Cardiac muscle cell (in vitro differentiated cells and primary cell): Measurements from ENCODE around the gene LZTS3. TPM values are rescaled to one million over a fixed set of nuclear protein-coding genes. Genes with fewer than 3 reads are reported as not detected.

Source experiments
- DNase-seq, 2 donors: peaks; one replicate each; pipeline versions ENCODE4 v3.0.0 to v3.0.0-alpha.2; 2010 to 2017; ENCODE audit warnings: low read depth in 1 of 2, low spot score in 1 of 2
- H3K27ac ChIP-seq: fragments of 200-600 bp; sonication (generic); 2 replicates; pipeline ENCODE4 v1.5.1; 2016
- H3K27me3 ChIP-seq: fragments of 200-600 bp; sonication (generic); 2 replicates; pipeline ENCODE4 v1.6.0; 2016; ENCODE audit warnings: control low read depth
- H3K36me3 ChIP-seq: fragments of 200-600 bp; sonication (generic); 2 replicates; pipeline ENCODE4 v1.5.1; 2016; ENCODE audit warnings: control low read depth
- H3K4me1 ChIP-seq: fragments of 200-600 bp; sonication (generic); 2 replicates; pipeline ENCODE4 v1.8.1; 2017; ENCODE audit warnings: low read depth, mild to moderate bottlenecking, mixed run types
- H3K4me3 ChIP-seq: fragments of 200-600 bp; sonication (generic); 2 replicates; pipeline ENCODE4 v1.5.1; 2016; ENCODE audit warnings: mild to moderate bottlenecking
- H3K9me3 ChIP-seq: fragments of 200-600 bp; sonication (generic); 2 replicates; pipeline ENCODE4 v1.5.1; 2017; ENCODE audit warnings: low read depth, mild to moderate bottlenecking, control low read depth
- polyA plus RNA-seq: library from polyadenylated mRNA; unstranded; fragments of >200 nt; fragmentation: Nextera tagmentation; extraction: Ambion mirVana; gene quantifications from 2 replicates; pipeline ENCODE4 v1.2.1, GENCODE V29; 2016
- total RNA-seq: library from RNA; depleted of rRNA; stranded (reverse); fragments of >200 nt; gene quantifications from 2 replicates; pipeline ENCODE4 v1.2.3, GENCODE V29; 2016
- TF ChIP-seq, protein P1 (sequence below): IDR thresholded peaks from 2 replicates; pipeline ENCODE4 v1.5.1; 2012; ENCODE audit warnings: low read depth, mild to moderate bottlenecking, low read length

The LZTS3 gene
- total and polyA plus RNA-seq, 2 experiments from 2014 or later = 15.7 to 30.9 TPM

DNA sequence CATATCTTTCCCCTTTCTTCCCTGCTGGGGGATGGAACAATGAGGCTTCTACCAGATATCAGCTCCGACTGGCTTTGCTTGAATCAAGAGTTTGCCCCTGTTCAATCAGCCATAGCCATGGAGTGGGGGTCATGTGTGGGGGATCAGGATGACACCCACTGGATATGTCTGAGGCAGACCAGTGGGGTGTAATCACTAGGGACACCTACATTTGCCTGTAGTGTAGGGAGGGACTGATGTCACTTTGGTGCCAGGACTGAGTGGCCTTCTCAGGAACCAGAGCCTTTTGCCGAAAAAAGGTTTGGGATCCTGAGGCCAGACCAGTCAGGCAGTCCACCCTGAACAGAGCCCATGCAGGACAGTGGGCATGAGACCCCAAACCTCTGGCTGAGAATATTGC is 37.0 kb upstream of the LZTS3 start:
- no peak for DNase-seq
- Histone ChIP-seq H3K27ac (no peak overlapping the region), H3K4me1 (peaks cover 7% of the 10 kb centered on the region), H3K36me3 (peaks cover 9% of the 10 kb centered on the region), H3K27me3 (no peaks in the 10 kb centered on the region), H3K9me3 (no peaks in the 10 kb centered on the region), H3K4me3 (peak overlapping the region; percentile 81)
- TF ChIP-seq, protein P1, sequence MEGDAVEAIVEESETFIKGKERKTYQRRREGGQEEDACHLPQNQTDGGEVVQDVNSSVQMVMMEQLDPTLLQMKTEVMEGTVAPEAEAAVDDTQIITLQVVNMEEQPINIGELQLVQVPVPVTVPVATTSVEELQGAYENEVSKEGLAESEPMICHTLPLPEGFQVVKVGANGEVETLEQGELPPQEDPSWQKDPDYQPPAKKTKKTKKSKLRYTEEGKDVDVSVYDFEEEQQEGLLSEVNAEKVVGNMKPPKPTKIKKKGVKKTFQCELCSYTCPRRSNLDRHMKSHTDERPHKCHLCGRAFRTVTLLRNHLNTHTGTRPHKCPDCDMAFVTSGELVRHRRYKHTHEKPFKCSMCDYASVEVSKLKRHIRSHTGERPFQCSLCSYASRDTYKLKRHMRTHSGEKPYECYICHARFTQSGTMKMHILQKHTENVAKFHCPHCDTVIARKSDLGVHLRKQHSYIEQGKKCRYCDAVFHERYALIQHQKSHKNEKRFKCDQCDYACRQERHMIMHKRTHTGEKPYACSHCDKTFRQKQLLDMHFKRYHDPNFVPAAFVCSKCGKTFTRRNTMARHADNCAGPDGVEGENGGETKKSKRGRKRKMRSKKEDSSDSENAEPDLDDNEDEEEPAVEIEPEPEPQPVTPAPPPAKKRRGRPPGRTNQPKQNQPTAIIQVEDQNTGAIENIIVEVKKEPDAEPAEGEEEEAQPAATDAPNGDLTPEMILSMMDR = no peak

DNA sequence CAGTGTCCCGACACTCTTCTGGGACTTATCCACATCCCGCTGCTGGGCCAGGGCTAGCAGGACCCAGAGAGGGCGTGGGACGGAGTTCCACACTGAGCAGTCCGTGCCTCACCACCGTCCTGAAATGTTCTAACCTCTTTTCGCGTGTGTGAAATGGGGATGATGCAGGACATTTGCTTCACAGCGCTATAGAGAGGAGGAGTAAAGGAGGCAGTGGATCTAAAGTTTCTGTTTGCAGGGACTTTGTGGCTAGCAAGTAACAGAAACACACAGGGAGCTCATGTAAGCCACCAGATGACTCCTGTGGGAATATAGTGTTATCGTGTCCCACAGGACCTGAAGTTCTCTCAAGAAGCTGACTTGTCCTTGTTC is 36.6 kb upstream of the LZTS3 start:
- peak in 1 of 2 donors; percentile 13 for DNase-seq
- Histone ChIP-seq H3K4me1 (peaks cover 7% of the 10 kb centered on the region), H3K27ac (peak overlapping the region; percentile 80), H3K9me3 (no peaks in the 10 kb centered on the region), H3K4me3 (peak overlapping the region; percentile 81), H3K36me3 (peaks cover 9% of the 10 kb centered on the region), H3K27me3 (no peaks in the 10 kb centered on the region)
- TF ChIP-seq, protein P1 = no peak

DNA sequence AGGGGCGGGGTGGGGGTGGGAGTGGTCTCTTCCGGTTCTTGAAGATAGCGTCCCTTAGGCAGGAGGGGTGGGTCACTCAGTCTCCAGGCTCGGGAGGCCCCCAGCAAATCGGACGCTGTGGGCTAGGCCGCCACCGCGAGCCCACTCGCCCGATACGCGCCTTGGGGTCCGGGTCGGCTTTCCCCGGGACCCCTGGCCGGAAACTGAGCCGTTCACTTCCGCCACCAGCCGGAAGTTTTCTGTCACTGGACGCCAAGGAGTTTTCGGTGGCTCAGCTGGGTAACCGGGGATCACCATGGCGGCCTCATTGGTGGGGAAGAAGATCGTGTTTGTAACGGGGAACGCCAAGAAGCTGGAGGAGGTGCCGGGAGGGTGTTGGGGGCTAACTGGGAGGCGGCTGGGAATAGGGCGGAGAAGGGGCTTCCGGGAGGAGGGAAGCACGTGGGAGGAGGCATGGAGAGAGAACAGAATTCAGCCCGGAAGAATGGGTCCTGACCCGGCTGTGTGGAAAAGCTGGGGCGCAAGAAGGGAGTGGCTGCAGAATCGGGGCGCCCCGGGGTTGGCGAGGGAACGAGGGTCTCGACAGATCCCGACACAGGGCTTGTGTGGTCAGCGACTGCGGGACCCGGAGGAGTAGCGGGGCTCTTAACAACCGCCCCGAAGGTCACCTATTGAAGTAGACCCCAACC is 36.1 kb upstream of the LZTS3 start, which contains the start of gene ITPA:
TSS of gene ITPA (plus strand) at position 242 of the 689 bp plus-strand sequence. CDS start at position 296, 54 bp downstream.
- Histone ChIP-seq H3K27me3 (no peaks in the 10 kb centered on the region), H3K4me1 (peaks cover 7% of the 10 kb centered on the region), H3K4me3 (peak within 1 kb of the TSS; percentile 81), H3K36me3 (peaks cover 9% of the 10 kb centered on the region), H3K27ac (peak within 1 kb of the TSS; percentile 80), H3K9me3 (no peaks in the 10 kb centered on the region)
- TF ChIP-seq, protein P1 = no peak
- peak; percentile 52 to 76 for DNase-seq

DNA sequence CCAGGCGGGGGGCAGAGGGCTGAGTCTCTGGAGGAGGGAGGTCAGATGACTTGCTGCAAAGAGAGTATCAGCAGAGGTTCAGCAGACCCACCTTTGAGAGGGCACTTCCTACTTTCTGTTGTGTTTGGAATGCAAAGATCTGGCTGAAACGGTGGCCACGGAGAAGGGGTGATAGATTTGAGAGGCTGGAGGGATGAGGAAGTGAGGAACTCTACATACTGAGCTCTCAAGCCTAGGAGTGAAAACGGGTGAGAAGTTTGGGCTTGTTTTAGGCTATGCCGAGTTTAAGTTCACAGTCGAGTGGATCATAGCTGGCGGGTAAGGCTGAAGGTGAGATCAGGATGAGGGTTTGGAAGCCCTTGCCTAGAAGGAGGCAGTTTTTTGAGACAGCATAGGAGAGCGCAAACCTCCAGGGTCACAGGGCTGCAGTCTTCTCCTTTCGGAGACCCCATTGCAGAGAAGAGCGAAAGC is 35.5 kb upstream of the LZTS3 start:
- Histone ChIP-seq H3K27ac (peak overlapping the region; percentile 80), H3K36me3 (peaks cover 7% of the 10 kb centered on the region), H3K4me1 (peaks cover 7% of the 10 kb centered on the region), H3K4me3 (peak overlapping the region; percentile 81), H3K9me3 (no peaks in the 10 kb centered on the region), H3K27me3 (no peaks in the 10 kb centered on the region)
- TF ChIP-seq, protein P1 = no peak
- peak; percentile 12 to 24 for DNase-seq

DNA sequence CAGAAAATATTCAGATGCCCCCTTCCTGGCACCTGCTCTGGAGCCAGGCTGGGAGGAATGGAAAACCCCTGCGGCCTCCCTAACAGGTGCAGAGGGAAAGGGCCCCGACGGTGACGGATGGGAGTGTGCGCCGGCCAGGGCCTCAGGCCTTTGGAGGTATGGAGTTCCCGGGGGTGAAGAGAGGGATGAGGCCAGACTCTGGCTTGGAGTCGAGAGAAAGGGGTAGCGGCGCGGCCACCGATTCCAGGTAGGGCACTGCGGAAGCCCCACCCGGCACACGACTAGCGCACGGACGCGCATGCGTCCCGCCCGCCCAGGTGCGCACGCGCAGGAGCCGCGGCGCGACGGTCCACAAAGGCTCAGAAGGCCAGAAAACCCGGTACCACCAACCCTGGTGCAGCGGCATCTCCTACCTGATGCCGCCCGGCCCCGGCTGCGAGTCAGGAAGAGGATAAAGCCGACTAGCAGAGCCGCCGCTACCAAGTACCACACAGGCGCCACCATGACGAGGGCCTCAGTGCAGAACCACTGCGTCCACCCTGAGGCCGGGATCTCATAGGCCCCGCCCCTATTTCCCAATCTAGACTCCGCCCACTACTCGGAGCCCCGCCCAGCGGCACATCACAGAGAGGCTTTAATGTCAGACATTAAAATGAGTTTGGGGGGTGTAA is 30.9 kb upstream of the LZTS3 start, which contains the start of gene DDRGK1:
TSS of gene DDRGK1 (minus strand) at position 559 of the 671 bp plus-strand sequence. CDS start at position 504, 55 bp downstream.
- Histone ChIP-seq H3K9me3 (no peaks in the 10 kb centered on the region), H3K36me3 (peaks cover 9% of the 10 kb centered on the region), H3K27ac (peak within 1 kb of the TSS; percentile 85), H3K4me3 (peak within 1 kb of the TSS; percentile 73), H3K27me3 (no peaks in the 10 kb centered on the region), H3K4me1 (peaks cover 10% of the 10 kb centered on the region)
- TF ChIP-seq, protein P1 = no peak
- DNase-seq = peak; percentile 84
